Parathyroid adenoma (tissue), 2 donors: ENCODE data around the gene TREM1.

Source experiments
- H2AFZ ChIP-seq: fragments of 300-600 bp; sonication (generic); one replicate; pipeline ENCODE4 v1.7.0; 2017; ENCODE audit warnings: antibody characterized with exemption, mild to moderate bottlenecking
- H3K27ac ChIP-seq: fragments of 300-600 bp; sonication (generic); one replicate; pipeline ENCODE4 v1.7.0; 2017
- H3K27me3 ChIP-seq: fragments of 300-600 bp; sonication (generic); one replicate; pipeline ENCODE4 v1.7.0; 2017; ENCODE audit warnings: low read length; ENCODE audit not compliant: control insufficient read depth, insufficient read depth
- H3K36me3 ChIP-seq: fragments of 300-600 bp; sonication (generic); one replicate; pipeline ENCODE4 v1.7.0; 2017; ENCODE audit warnings: low read length; ENCODE audit not compliant: control insufficient read depth, insufficient read depth
- H3K4me1 ChIP-seq: fragments of 300-600 bp; sonication (generic); one replicate; pipeline ENCODE4 v1.7.0; 2017; ENCODE audit warnings: control low read depth
- H3K4me2 ChIP-seq: fragments of 300-600 bp; sonication (generic); one replicate; pipeline ENCODE4 v1.7.0; 2017; ENCODE audit warnings: low read length
- H3K4me3 ChIP-seq: fragments of 300-600 bp; sonication (generic); one replicate; pipeline ENCODE4 v1.7.0; 2017; ENCODE audit warnings: low read depth, low read length
- H3K79me2 ChIP-seq: fragments of 300-600 bp; sonication (generic); one replicate; pipeline ENCODE4 v1.7.0; 2017; ENCODE audit warnings: control low read depth
- H3K9ac ChIP-seq: fragments of 300-600 bp; sonication (generic); one replicate; pipeline ENCODE4 v1.7.0; 2017; ENCODE audit warnings: mild to moderate bottlenecking
- H3K9me3 ChIP-seq: fragments of 300-600 bp; sonication (generic); one replicate; pipeline ENCODE4 v1.7.0; 2017; ENCODE audit warnings: low read length; ENCODE audit not compliant: control insufficient read depth
- CTCF ChIP-seq: fragments of 300-600 bp; sonication (generic); IDR thresholded peaks from one replicate; pipeline ENCODE4 v1.7.0; 2017; ENCODE audit warnings: antibody characterized with exemption, mild to moderate bottlenecking
- donor health status: primary hyperparathyroidism.

Gene TREM1

DNA sequence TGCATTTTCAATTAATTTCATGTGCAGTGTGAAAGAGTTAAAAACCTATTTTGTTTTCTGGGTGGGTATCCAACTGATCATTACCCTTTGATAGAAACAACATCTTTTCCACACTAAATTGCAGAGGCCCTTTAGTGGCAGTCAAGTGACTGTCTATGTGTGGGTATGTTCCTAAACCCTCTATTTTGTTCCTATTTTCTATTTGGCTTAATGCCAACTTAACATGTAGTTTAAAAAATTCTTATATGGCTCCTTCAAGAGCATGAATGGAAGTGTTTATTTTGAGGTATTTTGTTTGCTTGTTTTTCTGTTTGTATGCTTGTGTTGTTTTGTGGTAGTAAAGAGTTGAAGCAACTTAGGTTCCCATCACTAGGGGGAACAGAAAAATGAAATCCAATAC is 19.9 kb downstream of the TREM1 start:
- Histone ChIP-seq H3K36me3 (no peaks in the 10 kb centered on the region), H3K4me3 (no peak overlapping the region), H3K4me1 (no peaks in the 10 kb centered on the region), H3K79me2 (no peaks in the 10 kb centered on the region), H3K4me2 (no peak overlapping the region), H3K27me3 (no peaks in the 10 kb centered on the region), H3K9me3 (peaks cover 4% of the 10 kb centered on the region), H3K27ac (no peak overlapping the region), H3K9ac (no peak overlapping the region), H2AFZ (no peak overlapping the region)
- TF ChIP-seq CTCF: no peak

DNA sequence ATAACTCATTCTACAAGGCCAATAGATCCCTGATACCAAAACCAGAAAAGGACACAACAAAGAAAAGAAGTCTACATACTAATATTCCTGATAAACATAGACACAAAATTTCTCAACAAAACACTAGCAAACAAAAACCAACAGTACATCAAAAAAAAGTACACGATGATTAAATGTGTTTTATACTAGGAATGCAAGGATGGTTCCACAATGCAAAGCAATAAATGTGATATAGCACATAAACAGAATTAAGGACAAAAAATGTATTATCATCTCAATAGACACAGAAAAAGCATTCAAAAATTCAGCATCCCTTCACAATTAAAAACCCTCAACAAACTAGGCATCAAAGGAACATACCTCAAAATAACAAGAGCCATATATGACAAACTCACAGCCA is 23.2 kb downstream of the TREM1 start:
- no peaks in the 10 kb centered on the region for H3K79me2 ChIP-seq
- peaks cover 4% of the 10 kb centered on the region for H3K9me3 ChIP-seq
- H3K36me3 ChIP-seq: no peaks in the 10 kb centered on the region
- no peak overlapping the region for H3K4me3 ChIP-seq
- no peaks in the 10 kb centered on the region for H3K27me3 ChIP-seq
- H2AFZ ChIP-seq: no peak overlapping the region
- H3K9ac ChIP-seq: no peak overlapping the region
- no peaks in the 10 kb centered on the region for H3K4me1 ChIP-seq
- no peak for TF ChIP-seq CTCF
- H3K4me2 ChIP-seq: no peak overlapping the region
- no peak overlapping the region for H3K27ac ChIP-seq

DNA sequence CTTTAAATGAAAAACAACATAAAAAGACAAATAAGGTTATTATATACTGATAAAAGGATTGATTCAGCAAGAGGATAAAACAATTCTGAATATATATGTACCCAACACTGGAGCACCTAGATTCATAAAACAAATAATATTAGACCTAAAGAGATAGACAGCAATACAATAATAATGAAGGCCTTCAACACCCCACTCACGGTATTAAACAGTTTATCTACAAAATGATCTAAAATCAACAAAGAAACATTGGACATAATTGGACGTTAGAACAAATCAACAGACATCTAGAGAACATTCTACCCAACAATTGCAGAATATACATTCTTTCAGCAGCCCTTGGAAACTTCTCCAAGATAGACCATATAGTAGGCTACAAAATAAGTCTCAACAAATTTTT is 24.1 kb downstream of the TREM1 start:
- no peaks in the 10 kb centered on the region for H3K27me3 ChIP-seq
- H3K4me2 ChIP-seq: no peak overlapping the region
- peaks cover 4% of the 10 kb centered on the region for H3K9me3 ChIP-seq
- H3K4me3 ChIP-seq: no peak overlapping the region
- no peaks in the 10 kb centered on the region for H3K79me2 ChIP-seq
- TF ChIP-seq CTCF: no peak
- H3K27ac ChIP-seq: no peak overlapping the region
- H3K36me3 ChIP-seq: no peaks in the 10 kb centered on the region
- no peak overlapping the region for H3K9ac ChIP-seq
- no peaks in the 10 kb centered on the region for H3K4me1 ChIP-seq
- H2AFZ ChIP-seq: no peak overlapping the region

GRCh38 chr6:41258196-41258493 is 28.3 kb downstream of the TREM1 start:
- Histone ChIP-seq H3K36me3 (no peaks in the 10 kb centered on the region), H3K4me3 (no peak overlapping the region), H3K27me3 (no peaks in the 10 kb centered on the region), H3K9me3 (peaks cover 4% of the 10 kb centered on the region), H3K9ac (no peak overlapping the region), H3K79me2 (no peaks in the 10 kb centered on the region), H3K27ac (no peak overlapping the region), H3K4me1 (peaks cover 5% of the 10 kb centered on the region), H2AFZ (no peak overlapping the region), H3K4me2 (no peak overlapping the region)
- TF ChIP-seq CTCF: no peak

GRCh38 chr6:41257369-41258195 is 28.9 kb downstream of the TREM1 start:
- Histone ChIP-seq H3K27me3 (no peaks in the 10 kb centered on the region), H3K27ac (peak overlapping the region; percentile 30), H3K79me2 (no peaks in the 10 kb centered on the region), H3K4me3 (no peak overlapping the region), H3K4me1 (peaks cover 5% of the 10 kb centered on the region), H3K9me3 (peaks cover 4% of the 10 kb centered on the region), H2AFZ (peak overlapping the region; percentile 45), H3K9ac (no peak overlapping the region), H3K36me3 (no peaks in the 10 kb centered on the region), H3K4me2 (no peak overlapping the region)
- TF ChIP-seq CTCF: no peak
